Kidney epithelial cell (primary cell): Measurements from ENCODE around the gene NBEAL1. TPM values are rescaled to one million over a fixed set of nuclear protein-coding genes. Genes with fewer than 3 reads are reported as not detected.
"Not testable (repeated sequence)": the region's sequence is repeated elsewhere in the genome, so short reads cannot be mapped to it uniquely, and the experiment has no call there.

Experiments used
- DNase-seq: peaks from one replicate; pipeline ENCODE4 v3.0.0-alpha.2; 2010; ENCODE audit warnings: low read depth
- H3K27me3 ChIP-seq: 2 replicates; pipeline ENCODE4 v1.6.0; 2011; ENCODE audit warnings: low read length; ENCODE audit not compliant: control insufficient read depth, insufficient read depth
- H3K36me3 ChIP-seq: 2 replicates; pipeline ENCODE4 v1.5.1; 2011; ENCODE audit warnings: low read length; ENCODE audit not compliant: control insufficient read depth, insufficient read depth
- H3K4me3 ChIP-seq: 2 replicates; pipeline ENCODE4 v1.5.1; 2011; ENCODE audit warnings: low read depth, mild to moderate bottlenecking, control low read depth, low read length
- CTCF ChIP-seq: IDR thresholded peaks from 2 replicates; pipeline ENCODE4 v1.5.1; 2011; ENCODE audit warnings: mild to moderate bottlenecking, moderate library complexity, low read length, control low read depth, inconsistent platforms; ENCODE audit not compliant: insufficient read depth, poor library complexity, severe bottlenecking
- total RNA-seq: library from RNA; depleted of rRNA; stranded (reverse); fragments of >200 nt; gene quantifications from 2 replicates; pipeline ENCODE4 v1.2.3, GENCODE V29; 2015

Gene NBEAL1
- total RNA-seq, 1 donor from 2014 or later, result 16.0 TPM

- DNase-seq, result no peak
- no peaks in the 10 kb centered on the region for H3K27me3 ChIP-seq
- TF ChIP-seq CTCF, result no peak
- no peaks in the 10 kb centered on the region for H3K36me3 ChIP-seq
- no peak overlapping the region for H3K4me3 ChIP-seq
Observed at GRCh38 chr2:202990501-202990900, 24.2 kb upstream of the NBEAL1 start.

GRCh38 chr2:202997113-202997512 lies 17.6 kb upstream of the NBEAL1 start:
- not testable (repeated sequence) for DNase-seq, H3K27me3 ChIP-seq, H3K36me3 ChIP-seq, H3K4me3 ChIP-seq

- DNase-seq, result peak; percentile 41
- no peak for TF ChIP-seq CTCF
- H3K4me3 ChIP-seq, result no peak overlapping the region
- H3K27me3 ChIP-seq, result no peaks in the 10 kb centered on the region
- no peaks in the 10 kb centered on the region for H3K36me3 ChIP-seq
Observed at GRCh38 chr2:203002054-203002821, 12.4 kb upstream of the NBEAL1 start.

- no peak for TF ChIP-seq CTCF
- Histone ChIP-seq H3K27me3 (no peaks in the 10 kb centered on the region), H3K4me3 (no peak overlapping the region), H3K36me3 (no peaks in the 10 kb centered on the region)
- no peak for DNase-seq
Observed at GRCh38 chr2:203003716-203004115, 11.0 kb upstream of the NBEAL1 start.

GRCh38 chr2:203016716-203017115 lies 2.0 kb downstream of the NBEAL1 start:
- no peaks in the 10 kb centered on the region for H3K36me3 ChIP-seq
- TF ChIP-seq CTCF, result no peak
- no peak for DNase-seq
- peak overlapping the region; percentile 1 for H3K4me3 ChIP-seq
- H3K27me3 ChIP-seq, result no peaks in the 10 kb centered on the region

- Histone ChIP-seq H3K36me3 (no peaks in the 10 kb centered on the region), H3K27me3 (no peaks in the 10 kb centered on the region), H3K4me3 (peak overlapping the region; percentile 20)
- TF ChIP-seq CTCF, result no peak
- DNase-seq, result no peak
Observed at GRCh38 chr2:203018181-203018580, 3.5 kb downstream of the NBEAL1 start.
